B cell (primary cell): ENCODE measurements around the gene UBE2Q1. TPM values are rescaled to one million over a fixed set of nuclear protein-coding genes. Genes with fewer than 3 reads are reported as not detected.

Experiments
- ATAC-seq: fragments of 200-7000 bp; cut with Tn5 transposase; one replicate; pipeline ENCODE4 v1.10.0; 2021; ENCODE audit warnings: low read depth, mild to moderate bottlenecking, moderate number of reproducible peaks, moderate library complexity
- CTCF ChIA-PET: fragments of 350-600 bp; sonication (Branson Sonifier 250); formaldehyde crosslinking; loops from one replicate; lab custom pipeline; 2021; ENCODE audit warnings: antibody characterized with exemption, inconsistent platforms; lab: Charles Lee
- POLR2A ChIA-PET: fragments of 350-600 bp; sonication (Branson Sonifier 250); formaldehyde crosslinking; loops from one replicate; lab custom pipeline; 2021; ENCODE audit warnings: antibody characterized with exemption; lab: Charles Lee
- DNase-seq: peaks from one replicate; pipeline ENCODE4 v3.0.0; 2013
- H2AFZ ChIP-seq: 2 replicates; pipeline ENCODE4 v1.6.1; 2012; ENCODE audit warnings: mild to moderate bottlenecking, low read depth, low read length; ENCODE audit not compliant: insufficient read depth, poor library complexity, severe bottlenecking
- H3K27ac ChIP-seq, 2 donors: 1 replicate in 1 of 2; 2 replicates in 1 of 2; pipeline ENCODE4 v1.5.1; 2012 to 2013; ENCODE audit warnings: low read length in 2 of 2, mild to moderate bottlenecking in 2 of 2, moderate library complexity in 1 of 2
- H3K27me3 ChIP-seq, 4 experiments: fragments of 200-600 bp in 1 of 4; sonication (generic) in 1 of 4; replicated peaks in 1 of 4; 1 replicate in 2 of 4; 2 replicates in 2 of 4; pipeline versions ENCODE4 v1.6.1 to v1.7.0; 2013 to 2016; ENCODE audit warnings: low read length in 3 of 4, mild to moderate bottlenecking in 2 of 4, mixed read lengths in 1 of 4, moderate library complexity in 1 of 4; ENCODE audit not compliant: insufficient read depth in 4 of 4, control insufficient read depth in 3 of 4; ENCODE audit errors: control extremely low read depth in 1 of 4
- H3K36me3 ChIP-seq, 2 experiments: replicated peaks in 1 of 2; 1 replicate in 1 of 2; 2 replicates in 1 of 2; pipeline versions ENCODE4 v1.6.1 to v1.7.1; 2013; ENCODE audit warnings: low read length in 1 of 2; ENCODE audit not compliant: insufficient read depth in 2 of 2, control insufficient read depth in 1 of 2; ENCODE audit errors: control extremely low read depth in 1 of 2, extremely low read depth in 1 of 2
- H3K4me1 ChIP-seq, 2 donors: fragments of 200-600 bp in 1 of 2; sonication (generic) in 1 of 2; 1 replicate in 1 of 2; 2 replicates in 1 of 2; pipeline versions ENCODE4 v1.5.1 to v1.6.1; 2013 to 2017; ENCODE audit warnings: low read length in 2 of 2; ENCODE audit not compliant: control insufficient read depth in 2 of 2, insufficient read depth in 2 of 2
- H3K4me2 ChIP-seq: replicated peaks from 2 replicates; pipeline ENCODE3; 2012; ENCODE audit warnings: mild to moderate bottlenecking, low read depth, low read length; ENCODE audit not compliant: poor library complexity, severe bottlenecking
- H3K4me3 ChIP-seq, 5 experiments: fragments of 200-600 bp in 1 of 5; sonication (generic) in 1 of 5; 1 replicate in 3 of 5; 2 replicates in 2 of 5; pipeline versions ENCODE4 v1.5.1 to v1.7.0; 2011 to 2016; ENCODE audit warnings: low read length in 4 of 5, mild to moderate bottlenecking in 4 of 5, low read depth in 2 of 5, control low read depth in 1 of 5, moderate library complexity in 1 of 5; ENCODE audit not compliant: insufficient read depth in 1 of 5; ENCODE audit errors: control extremely low read depth in 1 of 5, extremely low read depth in 1 of 5
- H3K79me2 ChIP-seq: fragments of 200-600 bp; sonication (generic); one replicate; pipeline ENCODE4 v1.6.0; 2016; ENCODE audit warnings: low read length; ENCODE audit not compliant: control insufficient read depth, insufficient read depth
- H3K9ac ChIP-seq: fragments of 200-600 bp; sonication (generic); 2 replicates; pipeline ENCODE4 v1.6.1; 2017; ENCODE audit warnings: mild to moderate bottlenecking, low read length, moderate library complexity
- H3K9me3 ChIP-seq, 3 donors: one replicate each; pipeline versions ENCODE4 v1.6.1 to v1.7.1; 2013; ENCODE audit warnings: low read length in 2 of 3; ENCODE audit not compliant: control insufficient read depth in 2 of 3, insufficient read depth in 1 of 3; ENCODE audit errors: control extremely low read depth in 1 of 3
- H4K20me1 ChIP-seq: 2 replicates; pipeline ENCODE4 v1.6.0; 2012; ENCODE audit warnings: mild to moderate bottlenecking, low read length; ENCODE audit not compliant: insufficient read depth, control insufficient read depth, poor library complexity, severe bottlenecking
- H3K27ac Mint-ChIP-seq: one replicate; pipeline ENCODE4 v1.8.0; 2021; ENCODE audit warnings: mixed read lengths
- H3K27me3 Mint-ChIP-seq: one replicate; pipeline ENCODE4 v1.8.0; 2021; ENCODE audit warnings: mixed read lengths
- H3K4me1 Mint-ChIP-seq: one replicate; pipeline ENCODE4 v1.8.0; 2021; ENCODE audit warnings: mixed read lengths
- H3K4me3 Mint-ChIP-seq: one replicate; pipeline ENCODE4 v1.8.0; 2021; ENCODE audit warnings: mixed read lengths
- H3K9me3 Mint-ChIP-seq: one replicate; pipeline ENCODE4 v1.8.0; 2022; ENCODE audit warnings: mixed read lengths; ENCODE audit not compliant: insufficient read depth
- CTCF ChIP-seq: fragments of 200-600 bp; IDR thresholded peaks from one replicate; pipeline ENCODE4 v1.8.0; 2022; ENCODE audit warnings: antibody characterized with exemption, mild to moderate bottlenecking
- EZH2 ChIP-seq: IDR thresholded peaks from 2 replicates; pipeline ENCODE4 v1.6.1; 2012; ENCODE audit warnings: borderline replicate concordance, low read depth, mild to moderate bottlenecking, moderate library complexity, low read length; ENCODE audit not compliant: insufficient read depth, poor library complexity, severe bottlenecking
- WGBS: methylation state at CpG from one replicate; pipeline ENCODE4 v1.1.5; 2013; ENCODE audit warnings: missing lambda C conversion rate; ENCODE audit not compliant: insufficient coverage; 5-methylcytosine and 5-hydroxymethylcytosine counted together
- intact Hi-C: fragments of 100-400 bp; cut with micrococcal nuclease; formaldehyde crosslinking; loops from one replicate; pipeline ENCODE4 v1.10.0; 2022
- polyA plus RNA-seq: library from polyadenylated mRNA; depleted of rRNA; stranded (reverse); fragments of >200 nt; gene quantifications from 2 replicates; pipeline ENCODE4 v1.2.3, GENCODE V29; 2012
- total RNA-seq, 2 donors: library from RNA; stranded (reverse); fragments of 120-200 nt in 1 of 2; gene quantifications; 1 replicate in 1 of 2; 2 replicates in 1 of 2; pipeline versions ENCODE4 v1.2.3 to v1.2.4, GENCODE V29; 2013 to 2022

Gene UBE2Q1
- total and polyA plus RNA-seq, 2 donors (not counting 1 experiment from before 2014, with no cell fraction given) = 14.3 to 108 TPM

GRCh38 chr1:154571244-154571963 is 12.9 kb upstream of the UBE2Q1 start:
- TF ChIP-seq CTCF (no peak), EZH2 (no peak)
- H3K9me3 ChIP-seq = peaks cover 0 to 16% (median 0%) of the 10 kb centered on the region in 3 donors
- intact Hi-C loops = no loop called here
- Mint-ChIP-seq H3K27me3 (peaks cover 43% of the 10 kb centered on the region), H3K9me3 (no peaks in the 10 kb centered on the region), H3K4me3 (no peak overlapping the region), H3K27ac (no peak overlapping the region), H3K4me1 (peaks cover 5% of the 10 kb centered on the region)
- peaks cover 0 to 36% (median 17%) of the 10 kb centered on the region in 4 experiments for H3K27me3 ChIP-seq
- no peak for DNase-seq
- ATAC-seq = no peak
- WGBS = 97% methylated on average over 48 of the region's 59 CpGs
- H3K9ac ChIP-seq = no peak overlapping the region
- no peak overlapping the region for H3K4me3 ChIP-seq
- no peaks in the 10 kb centered on the region for H3K79me2 ChIP-seq
- no peaks in the 10 kb centered on the region for H3K36me3 ChIP-seq
- no peak overlapping the region for H3K27ac ChIP-seq
- ChIA-PET POLR2A (no interaction called here), CTCF (no interaction called here)
- H2AFZ ChIP-seq = no peak overlapping the region
- no peaks in the 10 kb centered on the region for H4K20me1 ChIP-seq
- H3K4me2 ChIP-seq = no peak overlapping the region
- peaks cover 8 to 10% of the 10 kb centered on the region in 2 donors for H3K4me1 ChIP-seq

GRCh38 chr1:154568157-154568815 is 9.8 kb upstream of the UBE2Q1 start:
- Histone ChIP-seq H3K36me3 (no peaks in the 10 kb centered on the region), H3K79me2 (no peaks in the 10 kb centered on the region), H3K27me3 (peaks cover 0 to 47% (median 20%) of the 10 kb centered on the region in 4 experiments), H3K4me3 (no peak overlapping the region), H2AFZ (no peak overlapping the region), H4K20me1 (no peaks in the 10 kb centered on the region), H3K9me3 (peaks cover 0 to 16% (median 0%) of the 10 kb centered on the region in 3 donors), H3K9ac (peak overlapping the region; percentile 10), H3K4me2 (peak overlapping the region; percentile 58), H3K4me1 (peaks cover 8 to 10% of the 10 kb centered on the region in 2 donors), H3K27ac (no peak overlapping the region)
- WGBS = 24% methylated on average over 8 of the region's 17 CpGs
- intact Hi-C loops = no loop called here
- Mint-ChIP-seq H3K27me3 (peaks cover 53% of the 10 kb centered on the region), H3K4me1 (peaks cover 5% of the 10 kb centered on the region), H3K9me3 (no peaks in the 10 kb centered on the region), H3K27ac (no peak overlapping the region), H3K4me3 (no peak overlapping the region)
- CTCF ChIA-PET = interaction anchor here (1.0 to 1.5 kb wide), 4 partner anchors 9 to 493 kb away, joined by 3 to 5 read pairs (median 4); no protein-coding TSS in a partner anchor
- ATAC-seq (no peak), DNase-seq (no peak)
- POLR2A ChIA-PET = interaction anchor here (0.5 kb wide), 1 partner anchor 317 kb away, joined by 3 read pairs; no protein-coding TSS in a partner anchor
- TF ChIP-seq CTCF (no peak), EZH2 (no peak)
